Suprapubic skin (tissue), 4 donors: Measurements from ENCODE around the gene RNASE2. TPM values are rescaled to one million over a fixed set of nuclear protein-coding genes. Genes with fewer than 3 reads are reported as not detected.
A peak's percentile ranks its signal among the peaks of the same experiment; 100 is the strongest.

Experiments used
- DNase-seq, 2 donors: peaks; one replicate each; pipeline ENCODE4 v3.0.0-alpha.2; 2019; ENCODE audit warnings: low spot score in 2 of 2
- H3K27ac ChIP-seq: fragments of 200-600 bp; sonication (generic); one replicate; pipeline ENCODE4 v1.5.1; 2019
- H3K27me3 ChIP-seq: fragments of 200-600 bp; sonication (generic); one replicate; pipeline ENCODE4 v1.5.1; 2019
- H3K36me3 ChIP-seq: fragments of 200-600 bp; sonication (generic); one replicate; pipeline ENCODE4 v1.5.1; 2019
- H3K4me1 ChIP-seq: fragments of 200-600 bp; sonication (generic); one replicate; pipeline ENCODE4 v1.5.1; 2019
- H3K4me3 ChIP-seq: fragments of 200-600 bp; sonication (generic); one replicate; pipeline ENCODE4 v1.5.1; 2019; ENCODE audit warnings: mild to moderate bottlenecking
- H3K9me3 ChIP-seq: fragments of 200-600 bp; sonication (generic); one replicate; pipeline ENCODE4 v1.5.1; 2019
- EP300 ChIP-seq: sonication (generic); formaldehyde crosslinking; IDR thresholded peaks from one replicate; pipeline ENCODE4 v1.6.1; 2017; ENCODE audit warnings: antibody characterized with exemption
- POLR2A ChIP-seq, 2 donors: fragments of 450-650 bp; IDR thresholded peaks; one replicate each; pipeline ENCODE4 v1.6.1; 2017; ENCODE audit warnings: antibody characterized with exemption in 2 of 2, mild to moderate bottlenecking in 2 of 2, moderate library complexity in 2 of 2
- POLR2AphosphoS5 ChIP-seq, 3 donors: sonication (generic); formaldehyde crosslinking; IDR thresholded peaks; one replicate each; pipeline ENCODE4 v1.6.1; 2017; ENCODE audit warnings: antibody characterized with exemption in 3 of 3
- WGBS: methylation state at CpG from one replicate; pipeline ENCODE4 v1.1.5; 2018; 5-methylcytosine and 5-hydroxymethylcytosine counted together
- total RNA-seq, 4 donors: library from RNA; depleted of rRNA; stranded (reverse); fragments of >200 nt; gene quantifications; one replicate each; pipeline ENCODE4 v1.1.0, GENCODE V29; 2016
- TF ChIP-seq, protein P1 (sequence below), 2 donors: fragments of 200-600 bp in 1 of 2; fragments of 450-650 bp in 1 of 2; sonication (generic) in 1 of 2; IDR thresholded peaks; one replicate each; pipeline ENCODE4 v1.5.1; 2016 to 2019; ENCODE audit warnings: antibody characterized with exemption in 2 of 2, mild to moderate bottlenecking in 1 of 2, moderate library complexity in 1 of 2

Gene RNASE2
- total RNA-seq, 4 donors from 2014 or later: 1.6 TPM; not detected in 3

- no peaks in the 10 kb centered on the region for H3K27me3 ChIP-seq
- H3K9me3 ChIP-seq: no peaks in the 10 kb centered on the region
- peak overlapping the region; percentile 89 for H3K27ac ChIP-seq
- no peak for TF ChIP-seq POLR2AphosphoS5 (IDR thresholded peaks at IDR 0.05)
- peaks cover 23% of the 10 kb centered on the region for H3K36me3 ChIP-seq
- peak overlapping the region; percentile 78 for H3K4me3 ChIP-seq
- peaks cover 51% of the 10 kb centered on the region for H3K4me1 ChIP-seq
- DNase-seq: no peak
- under 1% methylated on average over 11 of the region's 11 CpGs for WGBS
Observed at GRCh38 chr14:20989471-20989786, 34.1 kb downstream of the RNASE2 start.

- peak in 1 of 3 donors; percentile 40 for TF ChIP-seq POLR2AphosphoS5 (IDR thresholded peaks at IDR 0.05)
- TF ChIP-seq EP300: no peak
- TF ChIP-seq, protein P1, sequence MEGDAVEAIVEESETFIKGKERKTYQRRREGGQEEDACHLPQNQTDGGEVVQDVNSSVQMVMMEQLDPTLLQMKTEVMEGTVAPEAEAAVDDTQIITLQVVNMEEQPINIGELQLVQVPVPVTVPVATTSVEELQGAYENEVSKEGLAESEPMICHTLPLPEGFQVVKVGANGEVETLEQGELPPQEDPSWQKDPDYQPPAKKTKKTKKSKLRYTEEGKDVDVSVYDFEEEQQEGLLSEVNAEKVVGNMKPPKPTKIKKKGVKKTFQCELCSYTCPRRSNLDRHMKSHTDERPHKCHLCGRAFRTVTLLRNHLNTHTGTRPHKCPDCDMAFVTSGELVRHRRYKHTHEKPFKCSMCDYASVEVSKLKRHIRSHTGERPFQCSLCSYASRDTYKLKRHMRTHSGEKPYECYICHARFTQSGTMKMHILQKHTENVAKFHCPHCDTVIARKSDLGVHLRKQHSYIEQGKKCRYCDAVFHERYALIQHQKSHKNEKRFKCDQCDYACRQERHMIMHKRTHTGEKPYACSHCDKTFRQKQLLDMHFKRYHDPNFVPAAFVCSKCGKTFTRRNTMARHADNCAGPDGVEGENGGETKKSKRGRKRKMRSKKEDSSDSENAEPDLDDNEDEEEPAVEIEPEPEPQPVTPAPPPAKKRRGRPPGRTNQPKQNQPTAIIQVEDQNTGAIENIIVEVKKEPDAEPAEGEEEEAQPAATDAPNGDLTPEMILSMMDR (IDR thresholded peaks at IDR 0.05): peak in 1 of 2 donors; percentile 13
- peak in 1 of 2 donors; percentile 61 for TF ChIP-seq POLR2A (IDR thresholded peaks at IDR 0.05)
- Histone ChIP-seq H3K27ac (peak within 1 kb of the TSS; percentile 89), H3K4me1 (peaks cover 51% of the 10 kb centered on the region), H3K36me3 (peaks cover 29% of the 10 kb centered on the region), H3K4me3 (peak within 1 kb of the TSS; percentile 78), H3K27me3 (no peaks in the 10 kb centered on the region), H3K9me3 (no peaks in the 10 kb centered on the region)
- WGBS: under 1% methylated on average over 24 of the region's 42 CpGs
- DNase-seq: peak; percentile 96
Observed at GRCh38 chr14:20989787-20990600, 34.7 kb downstream of the RNASE2 start, which contains the start of gene METTL17. TSS of gene METTL17 (plus strand) at chr14:20989980. CDS start at chr14:20990003, 23 bp downstream.

DNA sequence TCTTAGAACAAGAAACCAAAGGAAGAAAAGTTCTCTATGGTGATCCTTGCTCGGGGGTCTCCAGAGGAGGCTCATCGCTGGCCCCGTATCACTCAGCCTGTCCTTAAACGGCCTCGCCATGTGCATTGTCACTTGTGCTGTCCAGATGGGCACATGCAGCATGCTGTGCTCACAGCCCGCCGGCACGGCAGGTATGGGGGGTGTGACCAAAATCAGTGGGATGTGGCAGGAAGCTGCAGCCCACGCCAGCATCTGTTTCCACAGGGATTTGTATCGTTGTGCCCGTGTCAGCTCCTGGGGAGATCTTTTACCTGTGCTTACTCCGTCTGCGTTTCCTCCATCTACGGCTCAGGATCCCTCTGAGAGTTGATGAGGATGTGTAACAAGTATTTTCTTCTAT, 41.2 kb downstream of the RNASE2 start:
- DNase-seq: no peak
- H3K4me1 ChIP-seq: peaks cover 42% of the 10 kb centered on the region
- H3K27me3 ChIP-seq: no peaks in the 10 kb centered on the region
- 87% methylated on average over 14 of the region's 14 CpGs for WGBS
- H3K27ac ChIP-seq: no peak overlapping the region
- H3K36me3 ChIP-seq: peaks cover 54% of the 10 kb centered on the region
- no peak overlapping the region for H3K4me3 ChIP-seq
- no peaks in the 10 kb centered on the region for H3K9me3 ChIP-seq
- no peak for TF ChIP-seq EP300
- no peak for TF ChIP-seq POLR2AphosphoS5 (IDR thresholded peaks at IDR 0.05)
- TF ChIP-seq POLR2A (IDR thresholded peaks at IDR 0.05): no peak
- TF ChIP-seq, protein P1 (IDR thresholded peaks at IDR 0.05): no peak

DNA sequence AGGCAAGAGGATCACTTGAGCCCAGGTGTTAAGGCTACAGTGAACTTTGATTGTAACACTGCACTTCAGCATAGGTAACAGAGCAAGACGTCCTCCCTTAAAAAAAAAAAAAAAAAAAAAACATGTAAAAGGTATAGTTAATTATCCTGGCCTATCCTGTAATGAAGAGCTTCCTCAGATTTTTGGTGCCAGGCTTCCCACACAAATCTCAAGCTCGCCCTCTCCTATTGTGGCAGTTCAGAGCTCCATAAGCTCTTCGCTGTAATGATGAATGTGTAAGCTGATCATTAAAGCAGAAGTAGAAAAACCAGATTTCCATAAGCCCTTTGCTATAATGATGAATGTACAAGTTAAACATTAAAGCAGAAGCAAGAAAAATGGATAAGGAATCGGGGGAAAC, 41.8 kb downstream of the RNASE2 start:
- no peaks in the 10 kb centered on the region for H3K27me3 ChIP-seq
- peaks cover 54% of the 10 kb centered on the region for H3K36me3 ChIP-seq
- H3K27ac ChIP-seq: peak overlapping the region; percentile 87
- peaks cover 36% of the 10 kb centered on the region for H3K4me1 ChIP-seq
- H3K4me3 ChIP-seq: no peak overlapping the region
- DNase-seq: no peak
- H3K9me3 ChIP-seq: no peaks in the 10 kb centered on the region
- 59% methylated on average over 4 of the region's 4 CpGs for WGBS
- TF ChIP-seq POLR2A (IDR thresholded peaks at IDR 0.05) (no peak), EP300 (no peak), POLR2AphosphoS5 (IDR thresholded peaks at IDR 0.05) (no peak)
- TF ChIP-seq, protein P1 (IDR thresholded peaks at IDR 0.05): no peak

DNA sequence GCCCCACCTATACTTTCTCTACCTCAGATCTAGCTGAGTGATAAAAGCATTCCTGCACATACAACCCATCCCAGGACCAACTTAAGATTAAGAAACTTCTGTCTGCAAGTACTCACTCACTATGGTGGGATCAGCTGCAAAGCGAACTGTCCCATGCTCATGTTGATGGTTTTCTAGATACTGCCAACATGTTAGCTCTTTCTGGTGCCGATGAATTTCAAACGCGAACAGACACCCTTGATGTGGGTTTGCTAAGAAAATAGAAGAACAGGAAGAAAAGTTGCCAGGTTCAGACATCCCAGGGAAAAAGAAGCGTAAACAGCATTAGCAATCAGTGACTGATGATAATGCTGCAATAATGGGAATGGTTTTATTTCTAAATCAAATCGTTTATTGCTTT, 42.3 kb downstream of the RNASE2 start:
- H3K36me3 ChIP-seq: peaks cover 49% of the 10 kb centered on the region
- no peaks in the 10 kb centered on the region for H3K27me3 ChIP-seq
- 64% methylated on average over 6 of the region's 6 CpGs for WGBS
- TF ChIP-seq, protein P1 (IDR thresholded peaks at IDR 0.05): no peak
- TF ChIP-seq POLR2A (IDR thresholded peaks at IDR 0.05) (no peak), EP300 (no peak), POLR2AphosphoS5 (IDR thresholded peaks at IDR 0.05) (no peak)
- H3K9me3 ChIP-seq: no peaks in the 10 kb centered on the region
- H3K4me3 ChIP-seq: peak overlapping the region; percentile 23
- H3K27ac ChIP-seq: peak overlapping the region; percentile 87
- peaks cover 34% of the 10 kb centered on the region for H3K4me1 ChIP-seq
- no peak for DNase-seq
